Measurements from ENCODE around the gene BFSP2.

Gene BFSP2

GRCh38 chr3:133400006-133400515 lies at the start of gene BFSP2:
TSS of gene BFSP2 (plus strand) at chr3:133400056. CDS start at chr3:133400084, 28 bp downstream.
- no peak for DNase-seq (ENCODE audit: low read depth, low spot score)

- no peak for DNase-seq (ENCODE audit: low read depth, low spot score)
Measured at GRCh38 chr3:133354721-133355120, 45.1 kb upstream of the BFSP2 start.

GRCh38 chr3:133360476-133360875 lies 39.4 kb upstream of the BFSP2 start:
- no peak for DNase-seq (ENCODE audit: low read depth, low spot score)

GRCh38 chr3:133361011-133361410 lies 38.8 kb upstream of the BFSP2 start:
- no peak for DNase-seq (ENCODE audit: low read depth, low spot score)

GRCh38 chr3:133361435-133361834 lies 38.4 kb upstream of the BFSP2 start:
- no peak for DNase-seq (ENCODE audit: low read depth, low spot score)

- DNase-seq (ENCODE audit: low read depth, low spot score): no peak
Measured at GRCh38 chr3:133362539-133362938, 37.3 kb upstream of the BFSP2 start.

- no peak for DNase-seq (ENCODE audit: low read depth, low spot score)
Measured at GRCh38 chr3:133364704-133365103, 35.2 kb upstream of the BFSP2 start.

- no peak for DNase-seq (ENCODE audit: low read depth, low spot score)
Measured at GRCh38 chr3:133366921-133367320, 32.9 kb upstream of the BFSP2 start.

- DNase-seq (ENCODE audit: low read depth, low spot score): no peak
Measured at GRCh38 chr3:133367403-133367802, 32.5 kb upstream of the BFSP2 start.

- DNase-seq (ENCODE audit: low read depth, low spot score): no peak
Measured at GRCh38 chr3:133367956-133368355, 31.9 kb upstream of the BFSP2 start.

- DNase-seq (ENCODE audit: low read depth, low spot score): no peak
Measured at GRCh38 chr3:133368371-133369067, 31.3 kb upstream of the BFSP2 start.

- no peak for DNase-seq (ENCODE audit: low read depth, low spot score)
Measured at GRCh38 chr3:133369068-133369440, 30.8 kb upstream of the BFSP2 start.

- DNase-seq (ENCODE audit: low read depth, low spot score): no peak
Measured at GRCh38 chr3:133371181-133371580, 28.7 kb upstream of the BFSP2 start.

- DNase-seq (ENCODE audit: low read depth, low spot score): no peak
Measured at GRCh38 chr3:133371676-133372075, 28.2 kb upstream of the BFSP2 start.

- no peak for DNase-seq (ENCODE audit: low read depth, low spot score)
Measured at GRCh38 chr3:133374708-133375402, 25.0 kb upstream of the BFSP2 start.

GRCh38 chr3:133375403-133375745 lies 24.5 kb upstream of the BFSP2 start:
- DNase-seq (ENCODE audit: low read depth, low spot score): no peak

GRCh38 chr3:133376810-133377209 lies 23.0 kb upstream of the BFSP2 start:
- DNase-seq (ENCODE audit: low read depth, low spot score): no peak

GRCh38 chr3:133377396-133377795 lies 22.5 kb upstream of the BFSP2 start:
- no peak for DNase-seq (ENCODE audit: low read depth, low spot score)

GRCh38 chr3:133379926-133380325 lies 19.9 kb upstream of the BFSP2 start:
- no peak for DNase-seq (ENCODE audit: low read depth, low spot score)

GRCh38 chr3:133380481-133381225 lies 19.2 kb upstream of the BFSP2 start:
- DNase-seq (ENCODE audit: low read depth, low spot score): no peak

- DNase-seq (ENCODE audit: low read depth, low spot score): no peak
Measured at GRCh38 chr3:133381346-133382109, 18.3 kb upstream of the BFSP2 start.

GRCh38 chr3:133383175-133383574 lies 16.7 kb upstream of the BFSP2 start:
- DNase-seq (ENCODE audit: low read depth, low spot score): no peak

Measured in smooth muscle cell of the brain vasculature (primary cell).